IMR-90 (cell line): Measurements from ENCODE around the gene DSE. TPM values are rescaled to one million over a fixed set of nuclear protein-coding genes. Genes with fewer than 3 reads are reported as not detected.

ENCODE experiments used
- ATAC-seq: fragments of 200-7000 bp; cut with Tn5 transposase; 2 replicates; pipeline ENCODE4 v1.9.1; 2020; ENCODE audit warnings: low read depth, mild to moderate bottlenecking, moderate library complexity
- BruUV-seq: library from RNA; stranded (reverse); fragments of 400-500 nt; replicated peaks from 2 replicates; lab custom pipeline; 2021; lab: Mats Ljungman, UMichigan
- CTCF ChIA-PET: fragments of 300-600 bp; formaldehyde crosslinking; extraction: SDS; loops from one replicate; lab custom pipeline; 2021; ENCODE audit warnings: antibody characterized with exemption; lab: Yijun Ruan, JAX
- POLR2A ChIA-PET: fragments of 300-600 bp; sonication (Branson Sonifier 250); formaldehyde crosslinking; loops from one replicate; lab custom pipeline; 2022; ENCODE audit warnings: antibody characterized with exemption; ENCODE audit not compliant: unreplicated experiment; lab: Charles Lee
- DNase-seq: peaks from one replicate; pipeline ENCODE4 v3.0.0; 2013
- H2AFZ ChIP-seq: replicated peaks from 2 replicates; pipeline ENCODE3; 2013; ENCODE audit warnings: low read length, mild to moderate bottlenecking; ENCODE audit not compliant: poor library complexity
- H2AK5ac ChIP-seq: 2 replicates; pipeline ENCODE4 v1.6.1; 2013; ENCODE audit warnings: low read depth, low read length, inconsistent platforms
- H2AK9ac ChIP-seq: replicated peaks from 2 replicates; pipeline ENCODE3; 2013; ENCODE audit warnings: mild to moderate bottlenecking, low read depth, low read length, moderate library complexity; ENCODE audit not compliant: poor library complexity
- H2BK120ac ChIP-seq: 2 replicates; pipeline ENCODE4 v1.6.1; 2013; ENCODE audit warnings: low read depth, low read length, inconsistent platforms
- H2BK15ac ChIP-seq: 3 replicates; pipeline ENCODE4 v1.6.1; 2013; ENCODE audit warnings: low read depth, low read length, inconsistent platforms
- H2BK20ac ChIP-seq: 2 replicates; pipeline ENCODE4 v1.6.1; 2013; ENCODE audit warnings: low read depth, mild to moderate bottlenecking, inconsistent platforms, low read length, moderate library complexity
- H2BK5ac ChIP-seq: 2 replicates; pipeline ENCODE4 v1.6.1; 2013; ENCODE audit warnings: mild to moderate bottlenecking, low read depth, low read length, inconsistent platforms; ENCODE audit not compliant: poor library complexity, severe bottlenecking
- H3K14ac ChIP-seq: replicated peaks from 2 replicates; pipeline ENCODE4 v1.6.1; 2013; ENCODE audit warnings: low read depth, low read length, inconsistent platforms
- H3K18ac ChIP-seq: 2 replicates; pipeline ENCODE4 v1.6.1; 2013; ENCODE audit warnings: low read depth, low read length, control low read depth
- H3K23ac ChIP-seq: 2 replicates; pipeline ENCODE4 v1.6.1; 2013; ENCODE audit warnings: low read depth, low read length, inconsistent platforms
- H3K27ac ChIP-seq: 2 replicates; pipeline ENCODE4 v1.5.1; 2013; ENCODE audit warnings: mild to moderate bottlenecking, control low read depth, low read length; ENCODE audit not compliant: insufficient read depth
- H3K27me3 ChIP-seq: 2 replicates; pipeline ENCODE4 v1.6.1; 2013; ENCODE audit warnings: low read length; ENCODE audit not compliant: control insufficient read depth, insufficient read depth
- H3K36me3 ChIP-seq: 2 replicates; pipeline ENCODE4 v1.6.1; 2013; ENCODE audit warnings: low read length, mixed read lengths; ENCODE audit not compliant: control insufficient read depth, insufficient read depth
- H3K4ac ChIP-seq: 2 replicates; pipeline ENCODE4 v1.6.1; 2013; ENCODE audit warnings: low read depth, low read length, inconsistent platforms
- H3K4me1 ChIP-seq: 2 replicates; pipeline ENCODE4 v1.6.1; 2013; ENCODE audit warnings: low read length, mixed read lengths; ENCODE audit not compliant: control insufficient read depth, insufficient read depth
- H3K4me2 ChIP-seq: 2 replicates; pipeline ENCODE4 v1.6.1; 2013; ENCODE audit warnings: low read depth, mild to moderate bottlenecking, control low read depth, low read length, moderate library complexity
- H3K4me3 ChIP-seq: 2 replicates; pipeline ENCODE4 v1.5.1; 2013; ENCODE audit warnings: low read depth, mild to moderate bottlenecking, control low read depth, low read length, moderate library complexity; ENCODE audit not compliant: insufficient read depth
- H3K56ac ChIP-seq: 2 replicates; pipeline ENCODE4 v1.6.1; 2013; ENCODE audit warnings: low read length, inconsistent platforms; ENCODE audit not compliant: insufficient read depth; ENCODE audit errors: extremely low read depth
- H3K79me1 ChIP-seq, 2 experiments: 2 replicates each; pipeline ENCODE4 v1.6.1; 2013; ENCODE audit warnings: low read length in 2 of 2, inconsistent platforms in 1 of 2, low read depth in 1 of 2
- H3K9ac ChIP-seq: 2 replicates; pipeline ENCODE4 v1.6.1; 2013; ENCODE audit warnings: low read depth, low read length, control low read depth
- H3K9me1 ChIP-seq: 2 replicates; pipeline ENCODE4 v1.6.1; 2013; ENCODE audit warnings: low read length, inconsistent platforms; ENCODE audit not compliant: insufficient read depth
- H3K9me3 ChIP-seq: 2 replicates; pipeline ENCODE4 v1.6.1; 2013; ENCODE audit warnings: low read length; ENCODE audit not compliant: control insufficient read depth, insufficient read depth
- H4K20me1 ChIP-seq: 2 replicates; pipeline ENCODE4 v1.6.1; 2013; ENCODE audit warnings: low read length, inconsistent platforms; ENCODE audit not compliant: insufficient read depth
- H4K5ac ChIP-seq: 2 replicates; pipeline ENCODE4 v1.6.1; 2013; ENCODE audit warnings: mild to moderate bottlenecking, low read depth, low read length, control low read depth
- H4K8ac ChIP-seq, 2 experiments: 2 replicates each; pipeline ENCODE4 v1.6.1; 2013; ENCODE audit warnings: low read depth in 2 of 2, low read length in 2 of 2, control low read depth in 1 of 2, inconsistent platforms in 1 of 2
- H4K91ac ChIP-seq: 2 replicates; pipeline ENCODE4 v1.6.1; 2013; ENCODE audit warnings: low read depth, low read length, inconsistent platforms; ENCODE audit not compliant: insufficient read depth
- ELK1 ChIP-seq: fragments of 150-350 bp; IDR thresholded peaks from 2 replicates; pipeline ENCODE4 v1.6.1; 2016; ENCODE audit warnings: low read depth, mild to moderate bottlenecking, low read length, moderate library complexity, borderline replicate concordance
- POLR2A ChIP-seq: IDR thresholded peaks from 2 replicates; pipeline ENCODE4 v1.6.1; 2012; ENCODE audit warnings: mild to moderate bottlenecking, low read depth, low read length
- RCOR1 ChIP-seq: IDR thresholded peaks from 2 replicates; pipeline ENCODE4 v1.6.1; 2012; ENCODE audit warnings: mild to moderate bottlenecking, low read length, improper control_type of control experiment; ENCODE audit not compliant: insufficient replicate concordance
- RFX5 ChIP-seq: IDR thresholded peaks from 2 replicates; pipeline ENCODE4 v1.8.0; 2012; ENCODE audit warnings: low read depth, mild to moderate bottlenecking, low read length, moderate library complexity
- dilution Hi-C: fragments of 300-500 bp; cut with HindIII; formaldehyde crosslinking; loops from one replicate; pipeline ENCODE4 v1.14.3; 2018; ENCODE audit warnings: low sequenced_read_pairs; ENCODE audit not compliant: unreplicated experiment
- in situ Hi-C: fragments of 300-500 bp; cut with MboI; formaldehyde crosslinking; loops from 3 replicates; pipeline ENCODE4 v1.14.3; 2019; ENCODE audit warnings: low sequenced_read_pairs, inconsistent platforms, mixed read lengths
- intact Hi-C: fragments of 100-400 bp; cut with micrococcal nuclease; formaldehyde crosslinking; loops from 2 replicates; pipeline ENCODE4 v1.10.0; 2022
- polyA plus RNA-seq, 3 experiments: library from polyadenylated mRNA; depleted of rRNA; stranded (reverse); fragments of >200 nt; gene quantifications; 2 replicates each; pipeline ENCODE4 v1.2.3, GENCODE V29; 2012; ENCODE audit warnings: low replicate concordance in 1 of 3
- total RNA-seq: library from RNA; depleted of rRNA; stranded (reverse); fragments of >200 nt; gene quantifications from 2 replicates; pipeline ENCODE4 v1.2.3, GENCODE V29; 2012

The DSE gene
- total and polyA plus RNA-seq, 2 of the 4 experiments (the other 2 are of a cell fraction): 48.0 to 154 TPM

- Histone ChIP-seq H3K79me1 (no peaks in the 10 kb centered on the region), H3K27me3 (no peaks in the 10 kb centered on the region), H2BK5ac (no peak overlapping the region), H2BK120ac (no peak overlapping the region), H3K9ac (no peak overlapping the region), H3K4ac (no peak overlapping the region), H2BK15ac (no peak overlapping the region), H3K9me1 (no peaks in the 10 kb centered on the region), H4K20me1 (no peaks in the 10 kb centered on the region), H3K9me3 (no peaks in the 10 kb centered on the region), H3K36me3 (no peaks in the 10 kb centered on the region), H3K56ac (no peak overlapping the region), H3K18ac (no peak overlapping the region), H3K4me1 (no peaks in the 10 kb centered on the region), H4K91ac (no peak overlapping the region), H2AK9ac (no peak overlapping the region), H3K14ac (no peak overlapping the region), H3K4me3 (no peak overlapping the region), H2AFZ (no peak overlapping the region), H2AK5ac (no peak overlapping the region), H2BK20ac (no peak overlapping the region), H4K8ac (no peak overlapping the region), H3K4me2 (no peak overlapping the region), H3K23ac (no peak overlapping the region), H3K27ac (no peak overlapping the region), H4K5ac (no peak overlapping the region)
- in situ Hi-C loops (no loop called here), intact Hi-C loops (no loop called here), dilution Hi-C loops (no loop called here)
- TF ChIP-seq RFX5: no peak
- no peak for TF ChIP-seq RCOR1
- no peak for TF ChIP-seq ELK1
- no peak for TF ChIP-seq POLR2A
- BruUV-seq: no TSS peak
- DNase-seq (no peak), ATAC-seq (no peak)
- ChIA-PET CTCF (no interaction called here), POLR2A (no interaction called here)
These were observed 96.8 kb downstream of the DSE start for GRCh38 chr6:116467514-116467913.
